Adrenal gland (tissue), 5 donors: ENCODE results near the gene ANKRD60.

ENCODE experiments used
- POLR2A ChIP-seq, 2 donors: fragments of 450-650 bp; IDR thresholded peaks; one replicate each; pipeline ENCODE4 v1.6.1; 2017; ENCODE audit warnings: antibody characterized with exemption in 2 of 2, mild to moderate bottlenecking in 2 of 2, moderate library complexity in 1 of 2
- TF ChIP-seq, protein P1 (sequence below), 6 experiments: fragments of 450-650 bp in 4 of 6; fragments of 200-600 bp in 2 of 6; sonication (generic) in 1 of 6; IDR thresholded peaks; 1 replicate in 5 of 6; 2 replicates in 1 of 6; pipeline versions ENCODE4 v1.5.1 to v1.8.0; 2016 to 2021; ENCODE audit warnings: antibody characterized with exemption in 6 of 6, mild to moderate bottlenecking in 2 of 6, moderate library complexity in 1 of 6
- donor health status: DM: no; HTN: no; CAD: no.

DNA sequence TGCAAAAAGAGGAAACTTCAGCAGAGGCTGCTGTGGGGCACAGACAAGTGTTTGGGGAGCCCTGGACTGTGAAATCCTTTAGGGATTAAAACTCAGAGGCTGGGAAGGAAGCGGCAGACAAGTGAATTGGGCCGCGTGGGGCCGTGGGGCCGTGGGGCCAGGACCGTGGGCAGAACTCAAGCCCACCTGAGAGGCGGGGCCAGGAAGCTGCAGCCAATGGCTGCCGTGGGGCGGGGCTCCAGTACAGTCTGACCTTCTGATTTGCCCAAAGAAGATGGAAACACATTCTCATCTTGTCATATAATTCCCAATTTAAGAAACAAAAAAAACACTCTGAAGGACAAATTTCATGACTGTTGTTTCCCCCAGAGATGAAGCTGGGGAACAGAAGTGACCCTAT, 55.4 kb downstream of the ANKRD60 start:
- no peak for TF ChIP-seq POLR2A (IDR thresholded peaks at IDR 0.05)
- TF ChIP-seq, protein P1, sequence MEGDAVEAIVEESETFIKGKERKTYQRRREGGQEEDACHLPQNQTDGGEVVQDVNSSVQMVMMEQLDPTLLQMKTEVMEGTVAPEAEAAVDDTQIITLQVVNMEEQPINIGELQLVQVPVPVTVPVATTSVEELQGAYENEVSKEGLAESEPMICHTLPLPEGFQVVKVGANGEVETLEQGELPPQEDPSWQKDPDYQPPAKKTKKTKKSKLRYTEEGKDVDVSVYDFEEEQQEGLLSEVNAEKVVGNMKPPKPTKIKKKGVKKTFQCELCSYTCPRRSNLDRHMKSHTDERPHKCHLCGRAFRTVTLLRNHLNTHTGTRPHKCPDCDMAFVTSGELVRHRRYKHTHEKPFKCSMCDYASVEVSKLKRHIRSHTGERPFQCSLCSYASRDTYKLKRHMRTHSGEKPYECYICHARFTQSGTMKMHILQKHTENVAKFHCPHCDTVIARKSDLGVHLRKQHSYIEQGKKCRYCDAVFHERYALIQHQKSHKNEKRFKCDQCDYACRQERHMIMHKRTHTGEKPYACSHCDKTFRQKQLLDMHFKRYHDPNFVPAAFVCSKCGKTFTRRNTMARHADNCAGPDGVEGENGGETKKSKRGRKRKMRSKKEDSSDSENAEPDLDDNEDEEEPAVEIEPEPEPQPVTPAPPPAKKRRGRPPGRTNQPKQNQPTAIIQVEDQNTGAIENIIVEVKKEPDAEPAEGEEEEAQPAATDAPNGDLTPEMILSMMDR (IDR thresholded peaks at IDR 0.05): no peak
